Ammon's horn (tissue), 1 donor: Measurements from ENCODE around the gene CAPS.
"Not testable (repeated sequence)": the region's sequence is repeated elsewhere in the genome, so short reads cannot be mapped to it uniquely, and the experiment has no call there.

ENCODE experiments used
- DNase-seq: peaks from one replicate; pipeline ENCODE4 v3.0.0-alpha.2; 2016; ENCODE audit warnings: low spot score

Gene CAPS

DNA sequence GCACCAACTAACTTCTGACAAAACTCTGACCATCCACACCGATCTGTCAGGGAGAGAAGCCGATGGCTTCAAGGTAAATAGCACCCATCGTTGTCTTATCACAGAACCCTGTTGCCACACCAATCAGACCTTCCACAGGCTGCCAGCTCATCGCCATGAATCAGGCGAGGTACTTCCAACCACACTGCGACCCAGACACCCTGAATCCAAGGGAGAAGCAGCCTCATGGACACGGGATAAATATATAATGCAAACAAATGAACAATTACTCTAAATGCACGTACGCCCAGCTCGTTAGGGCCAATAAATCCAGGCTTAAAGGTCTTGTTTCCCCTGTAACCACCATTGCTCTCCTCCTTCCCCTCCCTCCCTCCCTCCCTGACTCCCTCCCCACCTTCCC, 43.1 kb downstream of the CAPS start:
- DNase-seq, result no peak

DNA sequence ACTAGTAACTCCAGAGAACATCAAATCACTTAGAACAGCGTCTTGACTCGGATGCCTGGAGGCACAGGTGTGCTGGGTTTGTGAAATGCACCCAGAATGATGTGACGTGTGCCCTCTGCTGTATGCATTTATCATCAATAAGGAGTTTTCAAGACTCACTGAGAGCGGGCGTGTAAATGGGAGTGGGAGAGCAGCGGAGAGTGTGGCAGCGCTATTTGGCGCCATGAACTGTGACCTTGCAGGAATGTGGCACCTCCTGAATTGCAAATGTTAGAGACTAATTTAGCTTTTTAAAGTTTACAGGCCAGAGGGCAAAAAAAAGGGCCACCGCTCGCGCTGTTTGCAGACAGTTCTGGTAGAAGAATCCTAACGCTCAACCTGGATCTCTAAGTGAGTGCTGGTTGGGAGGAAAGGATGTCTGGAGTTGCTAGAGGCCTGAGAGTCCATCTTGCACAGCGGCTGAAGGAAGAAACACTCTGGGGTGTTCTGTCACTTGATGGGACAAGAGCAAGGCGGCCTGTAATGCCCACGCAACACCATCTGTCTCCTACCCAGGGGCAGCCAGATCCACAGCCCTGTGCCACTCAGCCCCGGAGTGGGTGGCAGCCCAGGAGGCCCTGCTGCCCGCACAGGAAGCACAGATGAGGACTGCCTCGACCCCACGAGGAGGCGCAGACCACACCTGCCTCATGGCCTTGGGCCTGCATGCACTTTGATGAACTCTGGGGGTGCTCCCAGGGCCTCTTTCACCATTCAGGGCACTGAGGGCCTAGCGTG, 44.2 kb downstream of the CAPS start:
- no peak for DNase-seq

DNA sequence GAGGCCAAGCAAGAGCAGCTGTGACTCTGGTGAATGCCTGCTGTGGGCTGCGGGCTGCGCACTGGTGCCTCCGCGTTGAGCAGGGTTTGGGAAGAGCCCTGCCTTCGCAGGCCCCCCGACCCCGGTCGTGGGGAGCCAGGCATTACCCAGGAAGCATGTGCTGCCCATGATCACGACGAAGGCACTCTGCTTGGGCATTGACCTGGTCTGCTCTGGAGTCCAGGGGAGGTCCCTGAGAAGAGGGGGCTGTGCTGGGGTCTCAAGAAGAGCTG, 44.7 kb downstream of the CAPS start:
- DNase-seq, result no peak

DNA sequence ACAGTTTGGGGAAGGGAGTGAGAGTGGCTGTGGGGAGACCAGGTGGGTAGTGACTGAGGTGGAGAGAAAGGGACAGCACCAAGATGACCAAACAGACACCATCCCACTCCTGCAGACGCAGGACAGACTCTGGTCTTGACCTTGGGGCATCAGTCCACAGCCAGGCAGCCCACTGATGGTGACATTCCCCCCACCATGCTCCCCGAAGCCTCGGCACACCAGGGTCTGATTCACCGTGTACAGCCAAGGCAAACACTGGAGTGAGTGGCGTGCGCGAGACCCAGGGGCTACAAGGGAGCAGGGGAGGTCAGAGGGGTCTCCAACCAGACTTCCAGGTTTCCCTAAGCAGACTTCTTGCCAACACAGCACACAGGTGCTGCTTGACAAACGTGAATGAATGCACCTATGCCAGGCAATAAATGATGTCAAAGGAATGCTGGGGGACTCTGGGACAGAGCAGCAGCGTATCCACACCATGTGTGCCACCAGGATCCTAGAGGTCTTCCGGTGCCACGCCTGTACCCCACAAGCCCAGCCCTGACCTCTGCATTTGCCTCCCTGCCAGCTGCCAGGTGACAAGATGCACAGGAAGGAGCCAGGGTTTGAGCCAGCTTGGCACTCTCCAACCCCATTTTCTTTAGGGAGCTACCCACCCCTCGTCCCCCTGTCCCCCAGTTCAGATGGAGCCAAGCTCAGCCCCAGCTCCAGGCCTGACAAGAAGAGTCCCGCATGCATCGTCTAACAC, 45.4 kb downstream of the CAPS start:
- DNase-seq, result no peak

DNA sequence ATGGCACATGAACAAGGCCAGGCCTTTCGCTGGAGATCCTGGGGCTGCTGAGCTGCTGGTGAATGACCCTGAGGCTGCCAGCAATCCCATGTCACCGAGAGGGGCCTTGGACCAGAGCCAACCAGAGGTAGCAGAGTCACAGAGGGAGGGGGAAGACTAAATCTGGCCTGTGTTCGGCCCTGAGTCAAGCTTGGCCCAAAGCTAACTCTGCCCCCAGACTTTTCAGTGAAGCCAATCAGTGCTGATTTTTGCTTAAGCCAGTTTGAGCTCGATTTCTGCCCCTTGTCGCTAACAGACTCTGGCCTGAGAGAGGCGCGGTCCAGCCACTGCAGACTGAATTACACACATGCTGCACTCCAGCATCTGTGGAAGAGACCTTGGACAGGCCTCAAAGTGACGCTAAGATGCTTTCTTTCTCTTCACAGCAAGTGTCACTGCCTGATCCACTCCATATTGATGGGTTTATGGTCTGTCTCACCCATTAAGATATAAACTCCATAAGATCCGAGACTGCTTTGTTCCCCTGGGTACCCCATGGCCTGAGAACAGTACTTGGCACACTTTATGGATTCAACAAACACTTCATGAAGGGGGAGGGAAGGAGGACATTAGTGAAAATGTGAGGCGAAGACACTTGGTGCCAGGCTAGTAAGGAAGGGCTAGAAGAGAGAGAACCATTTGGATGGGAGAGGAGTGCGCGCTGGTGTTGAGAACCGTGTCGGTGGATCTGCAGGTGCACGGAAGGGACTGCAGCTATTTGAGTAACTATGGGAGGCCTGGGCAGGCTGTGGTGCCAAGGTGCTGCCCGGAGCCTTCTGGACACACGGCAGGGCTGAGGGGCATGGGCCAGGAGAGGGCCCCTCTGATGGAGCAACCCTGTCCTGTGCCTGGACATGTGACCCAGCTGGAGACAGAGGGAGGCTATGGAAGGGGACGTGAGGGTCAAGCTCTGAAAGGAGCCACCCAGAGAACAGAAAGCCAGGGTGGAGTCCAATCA, 46.2 kb downstream of the CAPS start:
- no peak for DNase-seq

DNA sequence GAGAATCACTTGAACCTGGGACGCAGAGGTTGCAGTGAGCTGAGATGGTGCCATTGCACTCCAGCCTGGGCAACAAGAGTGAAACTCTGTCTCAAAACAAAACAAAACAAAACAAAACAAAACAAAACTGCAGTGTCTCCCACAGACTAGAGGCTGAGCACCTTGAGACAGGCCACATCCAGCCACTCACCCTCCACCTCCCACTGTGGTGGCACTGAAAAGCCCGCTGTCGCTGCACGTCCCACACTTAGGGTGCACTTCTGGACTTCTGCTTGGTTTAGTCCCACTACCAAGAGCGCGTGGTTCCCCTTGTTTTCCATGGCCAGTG, 47.6 kb downstream of the CAPS start:
- DNase-seq, result not testable (repeated sequence)

DNA sequence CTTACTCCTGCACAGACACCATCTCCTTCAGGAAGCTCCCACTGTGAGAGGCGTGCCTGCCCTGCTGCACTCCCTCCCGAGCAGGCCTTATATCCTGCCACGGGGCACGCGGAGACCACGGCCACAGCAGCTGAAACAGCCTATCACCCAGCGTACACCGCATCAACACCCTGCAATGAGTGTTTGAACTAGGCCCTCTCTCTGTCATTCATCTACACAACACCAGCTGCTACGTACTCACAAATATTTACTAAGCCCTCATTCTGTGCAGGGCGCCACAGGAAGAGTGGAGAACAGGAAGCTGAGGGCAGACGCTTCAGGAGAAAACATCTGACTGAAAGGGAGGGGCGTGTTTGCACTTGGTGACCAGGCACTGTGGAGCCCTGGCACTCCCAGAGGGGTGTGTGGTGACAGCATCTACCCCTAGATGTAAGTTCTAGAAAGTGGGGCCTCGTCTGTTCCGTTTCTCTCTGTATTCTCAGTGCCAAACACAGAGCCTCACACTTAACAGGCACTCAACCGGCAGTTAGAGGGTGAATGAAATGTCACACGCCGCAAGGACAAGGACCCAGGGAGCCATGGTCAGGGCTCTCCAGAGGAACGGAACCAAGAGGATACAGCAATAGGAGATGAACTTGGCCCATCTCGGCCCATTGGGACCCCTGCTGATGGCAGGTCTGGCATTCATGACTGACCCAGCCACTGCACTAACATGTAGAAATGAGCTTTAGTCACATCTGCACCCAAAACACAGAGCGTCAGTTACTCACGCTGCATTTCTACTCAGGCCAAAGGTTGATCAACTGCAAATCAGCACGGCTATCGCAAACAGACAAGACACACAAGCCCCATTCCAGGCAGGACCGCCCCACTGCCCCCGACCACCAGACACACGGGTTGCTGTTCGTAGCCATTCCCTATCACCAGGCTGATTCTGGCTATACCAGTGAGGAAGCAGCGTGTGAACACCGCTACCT, 48.2 kb downstream of the CAPS start:
- peak; percentile 78 for DNase-seq

DNA sequence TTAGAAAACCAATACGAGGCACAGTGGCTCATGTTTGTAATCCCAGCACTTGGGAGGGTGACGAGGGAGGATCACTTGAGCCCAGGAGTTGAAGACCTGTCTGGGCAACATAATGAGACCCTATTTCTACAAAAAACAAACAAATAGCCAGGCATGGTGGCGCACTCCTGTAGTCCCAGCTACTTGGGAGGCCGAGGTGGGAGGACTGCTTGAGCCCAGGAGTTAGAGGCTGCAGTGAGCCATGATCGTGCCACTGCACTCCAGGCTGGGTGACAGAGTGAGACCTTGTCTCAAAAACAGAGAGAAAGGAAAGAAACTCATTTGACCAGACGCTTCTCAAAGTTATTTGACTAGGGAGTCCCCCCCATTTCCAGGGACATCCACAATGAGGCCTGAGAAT, 49.2 kb downstream of the CAPS start:
- not testable (repeated sequence) for DNase-seq

DNA sequence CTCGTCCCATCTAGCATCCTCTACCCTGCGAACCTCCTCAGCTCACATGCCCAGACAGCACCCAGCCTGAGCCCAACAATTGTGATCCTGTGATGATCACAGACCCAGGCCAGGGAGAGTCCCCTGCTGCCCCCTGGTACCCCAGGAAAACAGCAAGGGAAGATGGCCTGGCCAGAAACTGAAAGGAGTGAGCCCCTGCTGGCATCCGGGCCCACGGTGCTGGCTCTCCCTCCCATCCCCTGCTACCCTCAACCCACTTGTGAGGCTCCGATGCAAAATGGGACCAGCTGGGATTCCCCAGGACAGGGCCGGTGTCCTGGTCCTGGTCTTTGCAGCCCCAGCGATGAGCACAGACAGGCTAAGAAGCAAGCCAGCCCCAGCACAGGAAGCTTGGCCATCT, 49.8 kb downstream of the CAPS start:
- no peak for DNase-seq

DNA sequence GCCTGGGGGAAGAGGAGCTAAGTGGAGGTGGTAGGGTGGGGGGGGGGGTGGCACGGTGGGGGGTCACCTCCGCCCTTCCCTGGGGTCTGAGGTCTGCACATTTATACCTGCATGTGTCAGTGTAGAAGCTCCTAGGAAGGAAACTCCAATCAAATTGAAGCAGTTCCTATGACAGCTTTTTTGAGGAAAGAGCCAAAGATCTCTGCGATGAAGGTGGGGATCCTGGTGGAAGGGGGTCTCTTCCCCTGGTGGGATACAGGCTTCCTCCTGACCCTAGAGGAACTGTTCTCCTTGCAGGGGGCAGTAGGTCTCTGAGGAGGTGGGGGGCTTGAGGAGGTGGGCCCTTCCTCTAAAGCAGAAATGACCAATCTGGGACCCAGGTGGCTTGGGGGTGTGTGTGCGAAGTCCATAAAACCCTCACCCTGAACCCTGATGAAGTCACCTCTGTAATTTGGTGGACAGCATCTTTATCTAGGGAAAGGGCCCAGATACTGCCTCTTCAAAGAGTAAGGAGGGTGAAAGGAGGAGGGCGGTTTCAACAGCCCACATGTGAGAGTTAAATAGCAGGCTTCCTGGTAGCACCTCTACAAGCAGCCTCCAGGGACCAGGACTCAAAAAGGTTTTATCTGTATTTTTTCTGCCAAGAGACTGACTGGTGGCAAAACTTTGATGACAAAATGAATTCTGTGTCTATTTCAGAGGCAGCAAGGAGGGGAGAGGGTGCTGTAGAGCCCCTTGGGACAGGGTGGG, 50.9 kb downstream of the CAPS start:
- no peak for DNase-seq
